T47D (cell line): ENCODE measurements around the gene PLIN4.
"Not testable (repeated sequence)": the region's sequence is repeated elsewhere in the genome, so short reads cannot be mapped to it uniquely, and the experiment has no call there.

Source experiments
- DNase-seq, 2 experiments: peaks; one replicate each; pipeline versions ENCODE4 v3.0.0 to v3.0.0-alpha.2; 2011 to 2012; ENCODE audit warnings: low read depth in 1 of 2, low spot score in 1 of 2
- JUND ChIP-seq: IDR thresholded peaks from 2 replicates; pipeline ENCODE4 v1.6.1; 2012; ENCODE audit warnings: low read depth
- in situ Hi-C: cut with HindIII; loops from 2 replicates; pipeline ENCODE4 v1.10.0; 2016; ENCODE audit warnings: low sequenced_read_pairs, low pct_unique_long_range_greater_than_20kb

The PLIN4 gene

DNA sequence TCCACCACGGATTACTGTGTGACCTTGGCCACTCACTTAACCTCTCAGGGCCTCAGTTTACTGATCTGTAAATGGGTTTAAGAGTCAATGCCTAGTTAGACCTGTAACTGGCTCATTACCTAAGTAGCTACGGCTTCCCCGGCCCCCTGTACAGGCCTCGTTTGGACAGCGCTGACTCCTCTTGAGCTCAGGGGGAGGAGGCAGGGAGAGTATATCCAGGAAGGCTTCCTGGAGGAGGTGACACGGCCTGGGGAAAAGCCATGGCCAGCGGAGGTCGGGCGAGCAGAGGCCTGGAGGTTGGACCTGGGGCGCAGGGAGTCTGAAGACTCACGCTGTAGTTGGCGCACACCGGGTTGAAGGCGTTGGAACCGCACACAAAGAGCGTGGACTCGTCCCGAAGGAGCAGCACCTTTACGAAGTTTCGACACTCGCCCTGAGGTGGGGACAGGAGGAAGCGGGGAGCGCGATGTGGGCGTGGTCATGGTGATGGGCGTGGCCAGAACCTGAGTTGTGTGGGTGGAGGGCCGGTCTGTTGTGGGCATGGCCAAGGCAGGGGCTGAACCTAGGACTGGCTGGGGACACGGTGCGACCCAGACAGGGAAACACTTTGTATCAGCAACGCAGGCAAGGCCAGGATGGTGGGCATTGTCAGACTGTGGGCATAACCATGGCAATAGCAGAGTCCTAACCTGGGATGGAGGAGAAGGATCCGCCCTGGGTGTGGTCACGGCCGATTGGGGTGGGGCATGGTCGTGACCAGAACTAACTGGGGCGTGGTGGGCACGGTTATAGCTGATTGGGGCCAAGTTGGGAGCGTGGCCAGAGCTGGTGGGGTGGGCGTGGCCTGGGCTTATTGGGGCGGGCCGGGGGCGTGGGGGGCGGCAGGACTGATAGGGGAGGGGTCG is 37.6 kb upstream of the PLIN4 start:
- peak; percentile 93 to 94 for DNase-seq
- in situ Hi-C loops, result no loop called here
- no peak for TF ChIP-seq JUND

DNA sequence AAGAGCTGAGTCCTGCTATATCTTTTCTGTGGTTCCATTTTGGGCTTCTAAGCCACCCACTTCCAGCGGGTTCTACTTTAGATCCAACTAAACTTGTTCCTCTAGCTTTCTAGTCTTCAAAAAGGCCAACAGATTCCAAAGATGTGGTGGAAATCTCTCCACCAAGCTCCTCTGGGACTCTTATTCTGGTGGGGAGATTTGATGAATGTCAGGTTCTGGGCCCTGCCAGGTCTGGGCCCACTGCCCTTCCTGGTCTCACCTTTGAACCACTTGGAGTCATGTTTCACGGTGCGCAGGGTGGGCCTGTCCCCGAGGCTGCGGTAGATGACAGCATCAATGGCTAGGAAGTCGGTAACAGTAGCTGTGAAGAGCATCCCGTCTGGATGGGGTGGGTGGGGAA is 36.4 kb upstream of the PLIN4 start:
- DNase-seq, result no peak
- no peak for TF ChIP-seq JUND
- in situ Hi-C loops, result no loop called here

DNA sequence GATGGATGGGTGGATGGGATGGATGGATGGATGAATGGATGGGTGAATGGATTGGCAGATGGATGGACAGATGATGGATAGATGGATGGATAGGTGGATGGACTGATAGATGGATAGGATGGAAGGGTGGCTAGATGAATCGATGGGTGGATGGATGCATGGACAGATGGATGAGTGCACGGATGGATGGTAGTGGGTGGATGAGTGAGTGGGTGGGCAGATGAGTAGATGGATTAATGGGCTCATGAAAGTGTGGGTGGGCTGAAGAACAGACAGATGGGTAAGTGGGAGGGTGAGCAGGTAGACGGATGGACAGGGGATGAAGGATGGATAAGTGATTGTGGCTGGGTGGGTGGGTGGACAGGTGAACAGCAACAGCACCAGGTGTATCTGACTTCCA is 35.5 kb upstream of the PLIN4 start:
- no peak for DNase-seq
- TF ChIP-seq JUND, result no peak
- in situ Hi-C loops, result no loop called here

DNA sequence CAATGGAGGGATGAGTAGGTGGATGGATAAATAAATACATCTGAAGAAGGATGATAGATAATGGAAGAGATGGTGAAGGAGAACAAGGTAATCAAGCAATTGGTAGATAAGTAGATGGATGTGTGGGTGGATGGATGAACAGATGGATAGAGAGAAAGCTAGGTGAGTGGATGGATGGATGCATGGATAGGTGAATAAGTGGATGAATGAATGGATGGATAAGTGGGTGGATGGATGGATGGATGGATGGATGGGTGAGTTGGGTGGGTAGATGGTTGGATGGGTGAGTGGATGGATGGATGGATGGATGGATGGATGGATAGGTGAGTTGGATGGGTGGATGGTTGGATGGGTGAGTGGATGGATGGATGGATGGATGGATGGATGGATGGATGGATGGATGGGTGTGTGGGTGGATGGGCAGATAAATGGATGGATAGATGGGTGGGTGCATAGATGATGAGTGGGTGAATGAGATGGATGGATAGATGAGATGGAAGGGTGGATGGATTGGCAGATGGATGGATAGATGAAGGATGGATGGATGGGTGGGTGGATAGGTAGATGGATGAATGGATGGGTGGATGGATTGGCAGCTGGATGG is 34.9 kb upstream of the PLIN4 start:
- in situ Hi-C loops, result no loop called here
- no peak for TF ChIP-seq JUND

DNA sequence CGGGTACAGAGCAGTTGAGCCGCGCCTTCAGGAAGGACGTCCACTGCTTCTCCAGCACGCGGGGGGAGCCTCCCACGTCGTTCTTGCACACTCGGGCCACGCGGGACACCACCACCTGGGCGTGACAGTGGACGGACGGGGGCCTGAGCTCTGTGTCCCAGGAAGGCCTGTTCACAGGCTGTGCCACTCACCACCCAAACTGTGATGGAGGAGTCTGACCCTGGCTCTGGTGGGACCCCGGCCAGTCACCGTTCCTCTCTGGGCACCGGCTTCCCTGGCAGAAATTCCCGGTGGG is 34.2 kb upstream of the PLIN4 start:
- DNase-seq, result no peak
- no peak for TF ChIP-seq JUND
- in situ Hi-C loops, result no loop called here

More for the DNA sequence above, 34.9 kb upstream of the PLIN4 start:
- DNase-seq, result no peak

DNA sequence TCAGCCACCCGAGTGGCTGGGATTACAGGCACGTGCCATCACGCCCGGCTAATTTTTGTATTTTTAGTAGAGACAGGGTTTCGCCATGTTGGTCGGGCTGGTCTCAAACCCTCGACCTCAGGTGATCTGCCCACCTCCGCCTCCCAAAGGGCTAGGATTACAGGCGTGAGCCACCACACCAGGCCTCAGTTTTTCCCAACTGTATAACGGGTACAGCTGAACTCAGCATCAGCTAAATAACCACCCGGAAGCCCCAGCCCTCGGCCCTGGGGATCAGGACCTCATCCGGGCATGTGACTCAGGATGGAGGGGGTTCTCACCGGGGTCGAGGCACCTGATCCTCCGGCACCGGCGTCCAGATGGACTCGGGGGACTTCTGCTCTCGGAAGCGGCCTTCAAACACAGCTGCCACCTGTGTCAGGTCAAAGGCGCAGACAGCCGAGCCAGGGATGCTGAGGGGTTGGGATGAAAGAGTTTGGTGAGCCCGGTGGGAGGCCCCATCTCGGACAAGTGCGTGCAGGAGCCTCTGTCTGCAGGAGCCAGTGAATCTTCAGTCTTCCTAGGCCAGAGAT is 32.3 kb upstream of the PLIN4 start:
- in situ Hi-C loops, result no loop called here
- DNase-seq, result no peak
- TF ChIP-seq JUND, result no peak

DNA sequence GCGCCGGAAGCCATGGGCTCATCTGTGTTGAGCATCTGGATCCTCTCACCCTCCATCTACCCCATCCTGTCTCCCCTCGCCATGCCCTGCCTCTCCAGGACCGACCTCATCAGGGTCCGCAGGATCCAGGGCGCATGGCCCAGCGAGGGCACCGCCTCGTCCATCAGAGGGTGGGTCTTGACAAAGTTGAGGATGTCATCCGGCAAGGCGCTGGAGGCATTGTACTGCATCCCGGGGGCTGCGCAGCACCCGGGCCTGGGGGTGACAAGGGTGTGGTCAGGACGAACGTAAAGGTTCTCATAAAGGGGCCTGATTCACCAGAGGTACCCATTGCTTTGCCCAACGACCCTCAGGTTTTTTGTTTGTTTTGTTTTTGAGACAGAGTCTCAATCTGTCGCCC is 31.7 kb upstream of the PLIN4 start:
- no peak for DNase-seq
- no peak for TF ChIP-seq JUND
- in situ Hi-C loops, result no loop called here

DNA sequence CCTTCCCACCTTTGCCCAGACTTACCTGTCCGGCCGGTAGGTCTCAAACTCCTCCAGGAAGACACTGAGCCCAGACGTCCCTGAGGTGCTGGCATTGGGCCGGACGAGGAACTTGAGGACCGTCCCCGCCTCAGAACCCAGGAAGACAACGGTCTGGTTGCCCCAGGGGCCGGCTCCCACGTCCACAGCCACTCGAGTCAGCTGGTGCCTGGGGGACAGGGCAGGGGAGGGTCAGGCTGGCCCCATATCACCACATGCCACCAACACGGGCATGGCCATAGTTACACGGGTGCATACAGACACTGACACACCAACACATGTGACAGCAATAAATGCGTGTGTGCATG is 29.9 kb upstream of the PLIN4 start:
- TF ChIP-seq JUND, result no peak
- in situ Hi-C loops, result no loop called here
- no peak for DNase-seq

DNA sequence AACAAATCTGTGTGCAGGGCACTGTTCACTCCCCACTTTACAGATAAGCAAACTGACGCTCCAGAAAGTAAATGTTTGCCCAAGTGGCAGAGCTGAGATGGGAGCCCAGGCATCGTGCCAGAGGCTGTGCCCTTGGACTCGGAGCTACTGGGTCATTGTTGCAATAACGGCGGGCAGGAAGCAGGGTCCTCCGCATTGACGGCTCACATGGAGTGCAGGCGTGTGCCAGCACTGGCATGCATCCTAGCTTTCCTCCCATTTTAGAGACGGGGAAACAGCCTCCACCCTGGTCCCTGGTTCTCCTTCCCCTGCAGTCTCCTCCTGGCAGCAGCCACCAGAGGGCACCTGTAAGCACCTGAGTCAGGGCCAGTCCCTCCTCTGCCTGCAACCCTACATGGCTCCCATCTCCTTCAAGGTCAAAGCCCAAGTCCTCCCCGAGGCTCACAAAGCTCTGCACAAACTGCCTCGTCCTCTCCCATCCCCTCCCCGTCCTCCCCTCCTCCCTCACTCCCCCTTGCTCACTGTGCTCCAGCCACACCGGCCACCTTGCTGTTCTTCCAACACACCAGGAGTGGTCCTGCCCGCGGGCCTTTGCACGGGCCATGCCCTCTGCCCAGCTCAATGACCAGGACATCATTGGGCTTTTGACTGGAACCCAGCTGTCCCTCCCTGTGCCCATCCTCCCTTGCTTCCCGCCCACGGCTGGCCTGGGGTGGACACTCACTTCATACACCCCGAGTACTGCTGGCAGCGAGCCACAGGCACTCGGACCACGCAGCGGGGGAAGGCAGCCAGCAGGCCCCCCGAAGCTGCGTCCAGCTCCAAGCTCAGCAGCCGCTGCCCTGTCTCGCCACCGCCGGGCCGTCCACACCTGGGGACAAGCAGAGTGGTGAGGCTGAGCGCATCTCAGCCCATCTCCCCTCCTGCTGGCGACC is 29.3 kb upstream of the PLIN4 start:
- no peak for TF ChIP-seq JUND
- no peak for DNase-seq
- in situ Hi-C loops, result no loop called here

DNA sequence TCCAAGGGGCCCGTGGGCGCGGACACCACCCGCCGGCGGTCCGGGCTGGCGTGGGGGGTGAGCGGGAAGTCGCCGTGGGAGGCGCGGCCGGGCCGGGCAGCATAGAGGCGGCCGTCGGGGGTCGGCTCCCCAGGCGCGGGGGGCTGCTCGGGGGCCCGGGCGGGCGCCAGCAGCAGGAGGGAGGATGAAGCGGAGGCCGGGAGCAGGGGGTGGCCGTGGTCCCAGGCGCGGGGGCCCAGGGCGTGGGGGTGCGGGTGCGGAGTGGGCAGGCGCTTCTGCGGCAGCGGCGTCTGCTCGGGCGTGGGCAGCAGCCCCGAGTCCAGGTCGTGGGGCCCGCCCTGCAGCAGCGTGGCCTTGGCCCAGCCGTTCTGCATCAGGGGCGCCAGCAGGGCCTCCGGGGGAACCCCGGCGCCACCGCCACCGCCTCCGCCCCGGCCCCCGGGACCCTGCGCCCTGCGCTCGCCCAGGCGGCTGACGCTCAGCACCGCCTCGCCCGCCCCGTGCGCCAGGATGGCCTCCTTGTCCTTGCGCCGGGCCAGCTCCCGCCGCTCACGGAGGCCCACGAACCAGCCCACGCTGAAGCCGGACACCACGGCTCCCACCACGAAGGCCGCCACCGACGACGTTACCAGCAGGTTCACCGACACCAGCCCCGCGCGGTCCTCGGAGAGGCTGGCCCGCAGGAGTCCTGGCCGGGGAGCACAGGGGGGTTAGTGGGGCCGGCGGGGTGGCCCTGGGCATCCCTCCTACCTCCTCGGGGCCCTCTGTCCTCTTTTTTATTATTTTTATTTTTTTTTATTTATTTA is 25.8 kb upstream of the PLIN4 start:
- in situ Hi-C loops, result no loop called here
- no peak for TF ChIP-seq JUND
- no peak for DNase-seq

DNA sequence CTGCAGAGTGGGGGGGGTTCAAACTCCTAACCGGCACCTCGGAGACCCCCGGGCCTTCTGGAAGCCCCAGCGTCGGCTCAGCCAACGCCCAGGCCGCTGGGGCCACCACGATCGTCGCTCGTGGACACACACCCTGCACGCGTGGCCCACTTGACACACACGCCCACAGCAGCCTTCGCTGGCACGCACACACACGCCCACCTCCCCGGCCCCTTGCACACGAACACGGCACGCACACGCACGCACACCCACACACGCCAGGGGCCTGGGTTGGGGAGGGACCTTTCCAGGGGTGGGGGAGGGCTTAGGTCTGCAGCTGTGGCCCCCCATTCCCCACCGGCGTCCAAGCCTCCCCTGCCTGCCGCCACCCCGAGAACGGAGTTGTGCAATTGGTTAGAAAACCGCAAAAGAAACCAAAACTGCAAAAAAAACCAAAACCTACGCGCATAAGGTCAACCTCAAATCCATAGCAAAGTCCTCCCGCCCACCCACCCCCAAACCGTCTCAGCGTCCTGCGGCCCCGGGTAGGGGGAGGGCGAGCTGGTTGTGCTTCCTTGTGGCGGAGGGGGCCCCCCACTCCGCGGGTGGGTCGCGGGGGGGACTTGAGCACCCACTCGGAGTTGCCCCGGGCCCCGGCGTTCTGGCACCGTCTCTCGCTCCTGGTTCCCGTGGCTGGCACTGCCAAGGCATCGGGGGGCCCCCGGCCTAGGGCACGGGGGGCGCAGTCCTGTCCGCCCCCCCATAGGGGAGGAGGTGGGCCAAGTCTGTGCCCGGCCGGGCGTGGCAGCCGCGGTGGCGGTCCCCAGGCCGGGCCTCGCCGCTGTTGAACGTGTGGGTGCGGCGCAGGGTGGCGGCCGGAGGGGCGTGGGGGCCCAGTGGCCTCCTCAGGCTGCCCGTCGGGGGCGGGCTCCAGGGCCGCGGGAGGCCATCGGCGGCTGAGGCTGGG is 24.9 kb upstream of the PLIN4 start:
- no peak for TF ChIP-seq JUND
- in situ Hi-C loops, result no loop called here
- DNase-seq, result no peak

DNA sequence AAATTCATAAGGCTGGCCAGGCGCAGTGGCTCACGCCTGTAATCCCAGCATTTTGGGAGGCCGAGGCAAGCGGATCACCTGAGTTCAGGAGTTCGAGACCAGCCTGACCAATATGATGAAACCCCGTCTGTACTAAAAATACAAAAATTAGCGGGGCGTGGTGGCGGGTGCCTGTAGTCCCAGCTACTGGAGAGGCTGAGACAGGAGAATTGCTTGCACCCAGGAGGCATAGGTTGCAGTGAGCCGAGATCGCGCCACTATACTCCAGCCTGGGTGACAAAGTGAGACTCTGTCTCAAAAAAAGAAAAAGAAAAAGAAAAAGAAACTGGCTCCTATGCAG is 23.5 kb upstream of the PLIN4 start:
- in situ Hi-C loops, DNase-seq: not testable (repeated sequence)
